Skeletal muscle tissue (tissue), 4 donors: ENCODE measurements around the gene ABCC4. TPM values are rescaled to one million over a fixed set of nuclear protein-coding genes. Genes with fewer than 3 reads are reported as not detected.

Experiments used
- H3K27ac ChIP-seq: one replicate; pipeline ENCODE4 v1.7.0; 2013; ENCODE audit warnings: mild to moderate bottlenecking, low read depth, low read length, inconsistent platforms
- H3K27me3 ChIP-seq, 3 donors: one replicate each; pipeline ENCODE4 v1.7.0; 2013; ENCODE audit warnings: low read length in 3 of 3; ENCODE audit not compliant: control insufficient read depth in 3 of 3, insufficient read depth in 3 of 3
- H3K36me3 ChIP-seq, 3 donors: one replicate each; pipeline ENCODE4 v1.7.0; 2013; ENCODE audit warnings: low read length in 3 of 3; ENCODE audit not compliant: control insufficient read depth in 3 of 3, insufficient read depth in 3 of 3
- H3K4me1 ChIP-seq, 3 donors: one replicate each; pipeline ENCODE4 v1.7.0; 2013; ENCODE audit warnings: low read length in 3 of 3, mild to moderate bottlenecking in 3 of 3; ENCODE audit not compliant: control insufficient read depth in 3 of 3, insufficient read depth in 3 of 3
- H3K4me3 ChIP-seq, 3 donors: one replicate each; pipeline ENCODE4 v1.7.0; 2013; ENCODE audit warnings: low read length in 3 of 3
- H3K9ac ChIP-seq, 3 donors: one replicate each; pipeline ENCODE4 v1.7.0; 2013; ENCODE audit warnings: low read length in 3 of 3, mild to moderate bottlenecking in 3 of 3, moderate library complexity in 2 of 3, low read depth in 1 of 3
- H3K9me3 ChIP-seq, 3 donors: one replicate each; pipeline ENCODE4 v1.7.0; 2013; ENCODE audit warnings: low read length in 3 of 3; ENCODE audit not compliant: control insufficient read depth in 3 of 3
- total RNA-seq: library from RNA; depleted of rRNA; stranded (reverse); fragments of >200 nt; gene quantifications from one replicate; pipeline ENCODE4 v1.2.3, GENCODE V29; 2014
- donor health status: Osteomylitis.

Gene ABCC4
- total RNA-seq, 1 donor from 2014 or later = 5.2 TPM

DNA sequence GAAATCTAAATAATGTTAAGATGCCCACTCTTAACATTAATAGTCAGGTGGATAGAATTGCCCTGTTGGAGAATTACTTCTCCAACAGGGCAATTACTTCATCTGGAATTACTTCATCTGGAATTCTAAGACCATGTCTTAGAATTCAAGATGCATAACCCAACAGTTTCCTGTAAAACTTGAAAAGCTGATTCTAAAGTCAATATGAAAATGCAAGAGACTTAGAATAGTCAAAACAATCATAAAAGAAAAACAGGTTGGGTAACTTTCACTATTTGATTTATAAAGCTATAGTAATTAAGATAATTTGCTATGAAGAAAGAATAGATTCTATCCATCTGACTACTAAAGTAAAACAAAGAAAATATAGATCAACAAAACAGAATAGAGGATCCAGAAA is 75.2 kb downstream of the ABCC4 start:
- H3K27ac ChIP-seq = no peak overlapping the region
- H3K4me1 ChIP-seq = peaks cover 0 to 5% (median 0%) of the 10 kb centered on the region in 3 donors
- no peaks in the 10 kb centered on the region for H3K9me3 ChIP-seq
- H3K9ac ChIP-seq = no peak overlapping the region
- no peak overlapping the region for H3K4me3 ChIP-seq
- H3K27me3 ChIP-seq = no peaks in the 10 kb centered on the region
- no peaks in the 10 kb centered on the region for H3K36me3 ChIP-seq

DNA sequence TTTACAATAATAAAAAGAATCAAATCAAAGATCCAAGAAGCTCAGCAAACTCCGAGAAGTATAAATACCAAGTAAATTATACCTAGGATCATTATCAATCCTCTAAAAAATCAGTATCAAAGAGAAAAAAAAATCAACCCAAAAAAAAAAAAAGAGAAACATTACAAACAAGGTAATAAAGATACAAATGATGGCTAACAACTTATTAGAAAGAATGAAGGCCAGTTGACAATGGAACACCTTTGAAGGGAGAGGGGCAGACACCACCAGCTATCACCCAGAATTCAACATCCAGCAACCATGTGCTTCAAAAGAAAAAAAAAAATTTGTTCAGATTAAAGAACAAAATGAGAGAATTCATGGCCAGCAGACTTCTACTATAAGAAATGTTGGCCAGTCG is 77.2 kb downstream of the ABCC4 start:
- H3K27me3 ChIP-seq = no peaks in the 10 kb centered on the region
- H3K27ac ChIP-seq = no peak overlapping the region
- H3K9ac ChIP-seq = no peak overlapping the region
- no peaks in the 10 kb centered on the region for H3K36me3 ChIP-seq
- H3K4me3 ChIP-seq = no peak overlapping the region
- no peaks in the 10 kb centered on the region for H3K9me3 ChIP-seq
- H3K4me1 ChIP-seq = peaks cover 0 to 5% (median 0%) of the 10 kb centered on the region in 3 donors

DNA sequence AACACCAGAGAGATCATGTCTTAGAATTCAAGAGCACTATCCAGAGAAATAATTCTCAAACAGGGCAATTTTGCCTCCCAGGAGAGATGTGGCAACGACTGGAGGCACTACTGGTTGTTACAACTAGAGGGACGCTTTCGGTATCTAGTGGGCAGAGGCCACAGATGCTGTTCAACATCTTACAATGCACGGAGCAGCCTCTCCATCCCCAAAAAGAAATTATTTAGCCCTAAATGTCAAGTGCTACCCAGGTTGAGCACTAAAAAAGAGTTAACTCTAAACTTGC is 78.6 kb downstream of the ABCC4 start:
- H3K9me3 ChIP-seq = no peaks in the 10 kb centered on the region
- no peaks in the 10 kb centered on the region for H3K27me3 ChIP-seq
- H3K4me1 ChIP-seq = peaks cover 0 to 5% (median 0%) of the 10 kb centered on the region in 3 donors

DNA sequence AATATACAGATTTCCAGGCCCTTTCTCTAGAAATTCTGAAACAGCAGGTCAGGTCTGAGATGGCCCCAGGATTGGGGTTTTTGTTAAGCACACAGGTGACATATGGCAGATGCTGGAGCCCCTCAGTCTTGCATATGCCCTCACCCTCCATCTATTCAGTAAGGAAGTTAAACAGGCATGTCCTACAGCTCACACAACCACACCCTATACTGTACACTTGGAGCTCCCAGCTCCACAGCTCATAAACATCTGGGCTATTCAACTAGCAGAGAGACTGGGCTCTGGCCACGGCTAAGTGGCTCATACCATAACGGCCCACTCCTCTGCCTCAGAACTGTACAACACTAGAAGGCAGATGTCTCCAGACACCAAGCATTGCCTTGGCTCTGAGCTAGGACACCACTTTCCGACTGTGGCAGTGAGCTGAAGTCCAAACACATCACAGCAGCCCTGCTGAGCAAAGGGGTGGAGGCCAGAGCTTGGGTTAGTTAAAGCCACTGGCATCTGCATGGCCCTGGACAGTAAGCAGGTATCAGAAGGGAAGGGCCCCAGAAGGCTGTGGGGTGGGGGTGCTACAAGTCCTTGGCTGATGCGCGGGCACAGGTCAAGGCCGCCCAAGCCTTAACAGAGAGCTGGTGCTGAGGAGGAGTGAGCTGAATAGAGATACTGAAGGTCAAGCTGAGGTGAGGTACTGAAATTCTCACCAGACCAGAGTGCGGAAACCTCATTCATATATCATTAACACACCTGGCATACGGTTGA is 79.1 kb downstream of the ABCC4 start:
- Histone ChIP-seq H3K9me3 (no peaks in the 10 kb centered on the region), H3K27me3 (no peaks in the 10 kb centered on the region), H3K36me3 (no peaks in the 10 kb centered on the region), H3K4me3 (no peak overlapping the region), H3K9ac (no peak overlapping the region), H3K4me1 (peaks cover 0 to 5% (median 0%) of the 10 kb centered on the region in 3 donors), H3K27ac (no peak overlapping the region)

More for the DNA sequence above, 78.6 kb downstream of the ABCC4 start:
- Histone ChIP-seq H3K36me3 (no peaks in the 10 kb centered on the region), H3K4me3 (no peak overlapping the region), H3K27ac (no peak overlapping the region), H3K9ac (no peak overlapping the region)

DNA sequence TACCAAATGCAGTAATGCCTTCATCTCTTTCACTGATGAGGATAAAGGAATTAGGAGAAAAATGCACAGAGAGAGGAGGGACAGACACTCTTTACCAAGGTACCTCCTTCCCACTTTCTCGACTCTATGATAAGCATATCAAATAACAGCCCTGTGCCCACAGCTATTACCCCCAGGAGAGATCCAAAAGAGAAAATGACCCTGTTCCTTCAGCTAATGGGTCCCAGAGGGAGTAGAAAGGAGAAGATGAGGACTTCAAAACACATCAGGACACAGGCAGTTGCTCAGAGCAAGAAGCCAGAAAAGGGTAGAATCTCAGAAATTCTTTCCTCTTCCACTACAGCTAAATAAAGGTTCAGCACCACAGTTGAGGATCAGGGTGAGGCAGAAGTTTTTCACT is 80.6 kb downstream of the ABCC4 start:
- no peak overlapping the region for H3K4me3 ChIP-seq
- H3K9me3 ChIP-seq = no peaks in the 10 kb centered on the region
- H3K27me3 ChIP-seq = no peaks in the 10 kb centered on the region
- H3K9ac ChIP-seq = no peak overlapping the region
- no peaks in the 10 kb centered on the region for H3K36me3 ChIP-seq
- no peak overlapping the region for H3K27ac ChIP-seq
- no peaks in the 10 kb centered on the region for H3K4me1 ChIP-seq

DNA sequence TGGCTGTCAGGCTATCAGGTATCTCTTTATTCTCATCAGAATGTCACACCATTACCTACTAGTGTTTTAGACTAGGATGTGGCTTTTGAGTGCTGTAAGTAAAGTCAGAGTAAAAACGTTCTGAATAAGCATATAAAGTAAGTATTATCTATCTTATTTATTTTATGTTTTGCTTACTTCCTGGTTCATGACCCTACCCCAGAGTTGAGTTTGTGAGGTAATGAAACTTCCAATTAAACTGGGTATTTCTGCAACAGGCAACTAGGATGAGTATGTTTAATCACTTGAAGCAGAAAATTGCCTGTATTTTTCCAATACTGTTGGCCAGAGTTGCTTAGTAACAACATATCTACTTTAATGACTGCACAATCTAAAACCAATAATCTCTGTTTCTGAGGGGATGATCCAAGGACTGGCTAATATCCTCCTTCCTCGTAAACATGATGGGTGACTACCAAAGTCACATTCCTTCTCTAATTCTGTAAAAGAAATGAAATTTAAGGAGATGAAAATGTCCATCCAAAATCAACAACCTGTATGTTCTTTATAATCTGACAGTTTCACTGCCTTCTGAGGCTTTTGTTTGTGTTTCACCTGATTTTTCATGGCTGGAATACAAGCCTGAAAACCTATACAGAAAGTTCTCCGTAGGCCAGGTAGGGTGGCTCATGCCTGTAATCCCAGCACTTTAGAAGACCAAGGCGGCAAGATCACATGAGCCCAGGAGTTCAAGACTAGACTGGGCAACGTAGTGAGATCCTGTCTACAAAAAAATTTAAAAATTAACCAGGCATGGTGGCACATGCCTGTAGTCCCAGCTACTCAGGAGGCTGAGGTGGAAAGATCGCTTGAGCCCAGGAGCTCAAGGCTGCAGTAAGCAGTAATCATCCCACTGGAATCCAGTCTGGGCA is 83.1 kb downstream of the ABCC4 start:
- no peak overlapping the region for H3K27ac ChIP-seq
- no peaks in the 10 kb centered on the region for H3K27me3 ChIP-seq
- H3K9me3 ChIP-seq = no peaks in the 10 kb centered on the region
- peaks cover 0 to under 1% (median 0%) of the 10 kb centered on the region in 3 donors for H3K4me1 ChIP-seq
- no peak overlapping the region for H3K9ac ChIP-seq
- no peak overlapping the region for H3K4me3 ChIP-seq
- no peaks in the 10 kb centered on the region for H3K36me3 ChIP-seq

DNA sequence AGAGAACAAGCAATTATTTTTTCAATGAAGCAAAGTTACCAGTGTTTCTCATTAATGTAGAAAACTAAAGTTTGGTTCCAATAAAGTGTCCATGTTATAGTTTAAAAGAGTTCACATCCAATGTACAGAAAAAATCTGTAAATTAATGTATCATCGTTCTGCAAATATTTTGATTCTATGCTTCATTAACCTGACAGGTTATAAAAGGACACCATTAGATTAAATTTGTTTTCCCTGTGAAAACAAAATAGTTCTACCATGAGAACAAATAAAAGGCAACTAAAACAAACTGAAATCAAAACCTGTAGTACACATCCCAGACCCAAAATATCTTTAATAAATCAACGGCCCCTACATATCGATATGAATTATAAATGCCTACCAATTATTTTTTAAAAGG is 85.1 kb downstream of the ABCC4 start:
- no peaks in the 10 kb centered on the region for H3K36me3 ChIP-seq
- no peaks in the 10 kb centered on the region for H3K27me3 ChIP-seq
- peaks cover 0 to 3% (median 0%) of the 10 kb centered on the region in 3 donors for H3K4me1 ChIP-seq
- no peaks in the 10 kb centered on the region for H3K9me3 ChIP-seq
- no peak overlapping the region for H3K4me3 ChIP-seq
- no peak overlapping the region for H3K27ac ChIP-seq
- no peak overlapping the region for H3K9ac ChIP-seq

DNA sequence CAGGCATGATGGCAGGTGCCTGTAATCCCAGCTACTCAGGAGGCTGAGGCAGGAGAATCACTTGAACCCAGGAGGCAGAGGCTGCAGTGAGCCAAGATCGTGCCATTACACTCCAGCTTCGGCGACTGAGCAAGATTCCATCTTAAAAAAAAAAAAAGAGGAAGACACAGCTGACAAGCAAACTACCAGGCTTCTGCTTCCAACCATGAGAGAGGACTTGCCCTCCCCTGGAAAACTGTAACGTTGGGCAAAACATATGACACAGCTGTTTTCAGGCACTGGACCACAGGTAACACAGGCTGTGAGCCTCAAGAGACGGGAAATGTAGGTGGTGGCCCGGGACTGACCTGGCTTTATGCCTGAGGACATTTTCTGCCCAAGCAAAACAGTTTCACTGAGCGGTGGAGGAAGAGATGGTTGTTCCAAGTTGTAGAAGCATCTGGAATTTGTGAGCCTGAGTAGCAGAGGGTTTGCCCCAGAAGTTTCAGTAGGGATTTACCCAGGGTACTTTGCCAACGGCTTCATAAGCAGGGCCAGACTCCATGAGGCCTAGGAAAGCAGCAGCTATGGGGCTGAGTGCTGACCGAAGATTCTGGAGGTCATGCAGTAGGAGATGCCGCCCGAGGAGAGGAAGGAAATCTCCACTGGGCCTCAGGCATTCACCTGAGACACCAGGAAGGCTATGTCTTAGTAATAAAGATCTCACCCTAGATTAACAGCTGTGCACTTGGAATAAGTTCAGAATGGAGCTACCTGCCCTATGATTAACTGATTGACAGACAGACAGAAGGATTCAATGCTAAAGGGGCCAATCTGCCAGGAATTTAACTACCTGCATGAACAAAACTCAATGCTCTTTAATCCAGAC is 88.0 kb downstream of the ABCC4 start:
- H3K27ac ChIP-seq = no peak overlapping the region

DNA sequence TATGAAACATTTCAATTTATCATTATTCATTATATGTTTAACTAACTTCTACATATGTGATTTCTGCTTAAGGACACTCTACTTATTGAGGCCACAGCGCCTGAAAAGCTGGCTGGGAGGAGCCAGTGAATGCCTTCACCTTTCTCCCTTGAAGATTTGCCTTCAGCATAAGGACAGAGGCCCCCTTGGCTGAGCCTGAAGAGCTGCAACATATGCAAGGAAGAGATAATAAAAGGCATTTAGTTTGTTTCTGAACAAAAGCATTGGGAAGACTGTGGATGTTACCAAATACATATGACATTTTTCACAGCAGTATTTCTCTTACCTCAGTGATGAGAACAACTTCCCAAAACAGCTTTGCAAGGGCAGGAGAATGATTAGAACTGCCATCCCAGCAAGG is 92.1 kb downstream of the ABCC4 start:
- no peaks in the 10 kb centered on the region for H3K27me3 ChIP-seq
- H3K27ac ChIP-seq = no peak overlapping the region
- H3K4me1 ChIP-seq = peaks cover 0 to 3% (median 0%) of the 10 kb centered on the region in 3 donors
- no peak overlapping the region for H3K4me3 ChIP-seq
- no peaks in the 10 kb centered on the region for H3K9me3 ChIP-seq
- peaks cover 11 to 19% (median 16%) of the 10 kb centered on the region in 3 donors for H3K36me3 ChIP-seq
- no peak overlapping the region for H3K9ac ChIP-seq

More for the DNA sequence above, 88.0 kb downstream of the ABCC4 start:
- peaks cover 4 to 7% (median 4%) of the 10 kb centered on the region in 3 donors for H3K36me3 ChIP-seq
- no peaks in the 10 kb centered on the region for H3K9me3 ChIP-seq
- H3K27me3 ChIP-seq = no peaks in the 10 kb centered on the region
- H3K4me1 ChIP-seq = peaks cover 0 to 3% (median 0%) of the 10 kb centered on the region in 3 donors
- H3K9ac ChIP-seq = no peak overlapping the region
- no peak overlapping the region for H3K4me3 ChIP-seq
